Smooth muscle cell (in vitro differentiated cells): ENCODE data around the gene MED14. TPM values are rescaled to one million over a fixed set of nuclear protein-coding genes. Genes with fewer than 3 reads are reported as not detected.

Experiments
- DNase-seq: peaks from one replicate; lab custom pipeline; 2025; ENCODE audit not compliant: unreplicated experiment; lab: John Stamatoyannopoulos, UW
- H2AFZ ChIP-seq: fragments of 200-600 bp; sonication (generic); 2 replicates; pipeline ENCODE4 v1.6.0; 2016; ENCODE audit warnings: antibody characterized with exemption, low read depth, mild to moderate bottlenecking
- H3F3A ChIP-seq: fragments of 200-600 bp; sonication (generic); 2 replicates; pipeline ENCODE4 v1.6.0; 2017; ENCODE audit warnings: antibody characterized with exemption, low read depth
- H3K27ac ChIP-seq: fragments of 200-600 bp; sonication (generic); 2 replicates; pipeline ENCODE4 v1.5.1; 2016; ENCODE audit warnings: low read depth, mild to moderate bottlenecking
- H3K27me3 ChIP-seq: fragments of 200-600 bp; sonication (generic); 2 replicates; pipeline ENCODE4 v1.6.1; 2016; ENCODE audit warnings: low read depth, mild to moderate bottlenecking
- H3K36me3 ChIP-seq: fragments of 200-600 bp; sonication (generic); 2 replicates; pipeline ENCODE4 v1.5.1; 2016; ENCODE audit warnings: low read depth
- H3K4me1 ChIP-seq: fragments of 200-600 bp; sonication (generic); 2 replicates; pipeline ENCODE4 v1.5.1; 2016; ENCODE audit warnings: low read depth
- H3K4me2 ChIP-seq: fragments of 200-600 bp; sonication (generic); 2 replicates; pipeline ENCODE4 v1.6.0; 2016; ENCODE audit warnings: mild to moderate bottlenecking
- H3K4me3 ChIP-seq: fragments of 200-600 bp; sonication (generic); 2 replicates; pipeline ENCODE4 v1.5.1; 2016; ENCODE audit warnings: mild to moderate bottlenecking
- H3K79me2 ChIP-seq: fragments of 200-600 bp; sonication (generic); 2 replicates; pipeline ENCODE4 v1.6.0; 2016; ENCODE audit warnings: low read depth, mild to moderate bottlenecking
- H3K9ac ChIP-seq: fragments of 200-600 bp; sonication (generic); 2 replicates; pipeline ENCODE4 v1.6.0; 2016; ENCODE audit warnings: low read depth
- H3K9me3 ChIP-seq: fragments of 200-600 bp; sonication (generic); replicated peaks from 2 replicates; pipeline ENCODE4 v1.5.1; 2016; ENCODE audit warnings: low read depth
- H4K20me1 ChIP-seq: fragments of 200-600 bp; sonication (generic); 2 replicates; pipeline ENCODE4 v1.6.0; 2016; ENCODE audit warnings: low read depth
- WGBS: methylation state at CpG from one replicate; pipeline ENCODE4 v1.1.7; 2016; ENCODE audit warnings: low lambda C conversion rate; 5-methylcytosine and 5-hydroxymethylcytosine counted together
- polyA plus RNA-seq: library from polyadenylated mRNA; unstranded; fragments of >200 nt; fragmentation: Nextera tagmentation; extraction: Ambion mirVana; gene quantifications from 2 replicates; pipeline ENCODE4 v1.2.1, GENCODE V29; 2016
- total RNA-seq: library from RNA; depleted of rRNA; stranded (reverse); fragments of >200 nt; gene quantifications from 2 replicates; pipeline ENCODE4 v1.2.3, GENCODE V29; 2014
- TF ChIP-seq, protein P1 (sequence below): fragments of 200-600 bp; sonication (generic); IDR thresholded peaks from 2 replicates; pipeline ENCODE4 v1.5.1; 2017; ENCODE audit warnings: borderline replicate concordance, mild to moderate bottlenecking, antibody characterized with exemption; ENCODE audit not compliant: insufficient read depth, poor library complexity, severe bottlenecking

Gene MED14
- total and polyA plus RNA-seq, 2 experiments from 2014 or later = 9.4 to 56.2 TPM

DNA sequence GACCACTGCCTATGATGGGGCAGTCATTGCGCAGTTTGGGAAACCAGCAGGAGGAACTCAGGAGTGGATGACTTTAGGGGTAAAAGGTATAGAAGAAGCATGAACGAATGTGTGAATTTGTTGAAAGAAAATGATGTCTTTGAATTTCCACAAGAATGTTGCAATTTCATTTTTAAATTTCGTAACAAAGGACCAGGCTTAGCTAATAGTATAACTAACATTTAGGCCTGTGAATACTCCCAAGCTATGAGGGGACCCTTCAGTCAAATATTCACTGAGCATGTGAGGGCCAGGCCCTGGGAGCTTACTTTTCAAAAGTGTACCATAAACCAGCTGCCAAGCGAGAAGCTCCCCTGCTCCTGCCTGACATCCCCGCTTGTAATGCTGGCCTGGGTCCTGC, 106.8 kb downstream of the MED14 start:
- DNase-seq = no peak
- Histone ChIP-seq H3K4me3 (no peak overlapping the region), H3K9me3 (no peaks in the 10 kb centered on the region), H3K4me1 (no peaks in the 10 kb centered on the region), H3K36me3 (no peaks in the 10 kb centered on the region), H2AFZ (no peak overlapping the region), H3K9ac (no peak overlapping the region), H3F3A (no peaks in the 10 kb centered on the region), H3K27me3 (no peaks in the 10 kb centered on the region), H4K20me1 (no peaks in the 10 kb centered on the region), H3K4me2 (no peak overlapping the region), H3K27ac (no peak overlapping the region), H3K79me2 (no peaks in the 10 kb centered on the region)
- TF ChIP-seq, protein P1, sequence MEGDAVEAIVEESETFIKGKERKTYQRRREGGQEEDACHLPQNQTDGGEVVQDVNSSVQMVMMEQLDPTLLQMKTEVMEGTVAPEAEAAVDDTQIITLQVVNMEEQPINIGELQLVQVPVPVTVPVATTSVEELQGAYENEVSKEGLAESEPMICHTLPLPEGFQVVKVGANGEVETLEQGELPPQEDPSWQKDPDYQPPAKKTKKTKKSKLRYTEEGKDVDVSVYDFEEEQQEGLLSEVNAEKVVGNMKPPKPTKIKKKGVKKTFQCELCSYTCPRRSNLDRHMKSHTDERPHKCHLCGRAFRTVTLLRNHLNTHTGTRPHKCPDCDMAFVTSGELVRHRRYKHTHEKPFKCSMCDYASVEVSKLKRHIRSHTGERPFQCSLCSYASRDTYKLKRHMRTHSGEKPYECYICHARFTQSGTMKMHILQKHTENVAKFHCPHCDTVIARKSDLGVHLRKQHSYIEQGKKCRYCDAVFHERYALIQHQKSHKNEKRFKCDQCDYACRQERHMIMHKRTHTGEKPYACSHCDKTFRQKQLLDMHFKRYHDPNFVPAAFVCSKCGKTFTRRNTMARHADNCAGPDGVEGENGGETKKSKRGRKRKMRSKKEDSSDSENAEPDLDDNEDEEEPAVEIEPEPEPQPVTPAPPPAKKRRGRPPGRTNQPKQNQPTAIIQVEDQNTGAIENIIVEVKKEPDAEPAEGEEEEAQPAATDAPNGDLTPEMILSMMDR = no peak
- WGBS = 84% methylated on average over 5 of the region's 5 CpGs

DNA sequence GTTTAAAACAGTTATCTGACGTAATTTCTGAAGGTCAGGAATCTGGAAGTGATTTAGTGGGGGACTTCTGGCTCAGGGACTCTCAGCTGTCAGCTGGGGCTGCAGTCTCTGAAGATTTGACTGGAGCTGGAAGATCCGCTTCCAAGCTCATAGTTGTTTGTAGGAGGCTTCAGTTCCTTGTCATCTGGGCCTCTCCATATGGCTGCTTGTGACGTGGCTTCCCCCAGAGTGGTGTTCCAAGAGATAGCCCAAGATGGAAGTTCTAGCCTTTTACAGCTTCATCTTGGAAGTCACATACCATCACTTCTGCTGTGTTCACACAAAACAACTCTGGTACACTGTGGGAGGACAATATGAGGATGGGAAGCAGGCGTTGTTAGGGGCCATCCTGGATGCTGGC, 110.0 kb downstream of the MED14 start:
- TF ChIP-seq, protein P1 = no peak
- 67% methylated on average over 4 of the region's 4 CpGs for WGBS

DNA sequence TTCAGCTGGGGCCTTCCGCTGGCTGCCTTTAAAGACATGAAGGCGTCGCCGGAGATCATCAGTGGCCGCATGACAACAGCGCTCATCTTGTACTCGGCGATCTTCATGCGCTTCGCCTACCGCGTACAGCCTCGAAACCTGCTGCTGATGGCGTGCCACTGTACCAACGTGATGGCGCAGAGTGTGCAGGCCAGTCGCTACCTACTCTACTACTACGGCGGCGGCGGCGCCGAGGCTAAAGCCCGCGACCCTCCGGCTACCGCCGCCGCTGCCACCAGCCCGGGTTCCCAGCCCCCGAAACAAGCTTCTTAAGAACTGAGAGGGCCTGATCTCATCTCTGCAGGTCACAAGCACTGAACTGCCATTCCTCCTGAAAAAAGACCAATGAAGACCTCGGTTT, 111.7 kb downstream of the MED14 start:
- H2AFZ ChIP-seq = no peak overlapping the region
- no peaks in the 10 kb centered on the region for H3F3A ChIP-seq
- no peak overlapping the region for H3K9ac ChIP-seq
- H3K36me3 ChIP-seq = no peaks in the 10 kb centered on the region
- no peaks in the 10 kb centered on the region for H3K4me1 ChIP-seq
- no peaks in the 10 kb centered on the region for H3K27me3 ChIP-seq
- H3K27ac ChIP-seq = no peak overlapping the region
- H4K20me1 ChIP-seq = no peaks in the 10 kb centered on the region
- TF ChIP-seq, protein P1 = no peak
- 95% methylated on average over 31 of the region's 32 CpGs for WGBS
- no peaks in the 10 kb centered on the region for H3K79me2 ChIP-seq
- DNase-seq = no peak
- H3K4me2 ChIP-seq = no peak overlapping the region
- H3K9me3 ChIP-seq = no peaks in the 10 kb centered on the region
- no peak overlapping the region for H3K4me3 ChIP-seq

More for the DNA sequence above, 110.0 kb downstream of the MED14 start:
- Histone ChIP-seq H3F3A (no peaks in the 10 kb centered on the region), H3K4me2 (no peak overlapping the region), H3K4me1 (no peaks in the 10 kb centered on the region), H3K36me3 (no peaks in the 10 kb centered on the region), H3K79me2 (no peaks in the 10 kb centered on the region), H3K27me3 (no peaks in the 10 kb centered on the region), H3K27ac (no peak overlapping the region), H3K9me3 (no peaks in the 10 kb centered on the region), H3K4me3 (no peak overlapping the region), H3K9ac (no peak overlapping the region), H4K20me1 (no peaks in the 10 kb centered on the region), H2AFZ (no peak overlapping the region)
- no peak for DNase-seq

DNA sequence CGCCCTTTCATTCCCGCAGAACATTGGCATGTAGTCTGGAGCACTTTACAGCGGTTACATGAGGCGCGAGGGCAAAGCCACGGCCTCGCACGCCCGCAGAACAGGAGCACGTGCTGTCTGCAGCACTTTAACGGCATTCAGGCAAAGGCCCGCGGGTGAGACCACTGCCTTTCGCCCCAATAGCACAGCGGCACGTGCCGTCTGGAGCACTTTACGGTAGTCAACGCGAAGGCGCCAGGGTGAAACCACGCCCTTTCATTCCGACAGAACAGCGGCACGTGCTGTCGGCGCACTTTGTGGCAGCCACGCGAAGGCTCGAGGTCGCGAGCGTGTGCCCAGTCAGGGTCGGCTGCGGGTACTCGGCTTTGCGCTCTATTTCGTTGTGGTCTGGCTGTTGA, 112.2 kb downstream of the MED14 start, which contains the start of gene MPC1L:
TSS of gene MPC1L (plus strand) at position 290 of the 398 bp plus-strand sequence. CDS start 138 bp downstream, outside the sequence.
- no peaks in the 10 kb centered on the region for H4K20me1 ChIP-seq
- no peaks in the 10 kb centered on the region for H3K36me3 ChIP-seq
- no peaks in the 10 kb centered on the region for H3K79me2 ChIP-seq
- no peak within 1 kb of the TSS for H2AFZ ChIP-seq
- no peak within 1 kb of the TSS for H3K27ac ChIP-seq
- H3K4me3 ChIP-seq = no peak within 1 kb of the TSS
- no peak for DNase-seq
- TF ChIP-seq, protein P1 = no peak
- WGBS = 96% methylated on average over 38 of the region's 38 CpGs
- H3F3A ChIP-seq = no peaks in the 10 kb centered on the region
- no peaks in the 10 kb centered on the region for H3K27me3 ChIP-seq
- H3K4me2 ChIP-seq = no peak within 1 kb of the TSS
- H3K9me3 ChIP-seq = no peaks in the 10 kb centered on the region
- H3K4me1 ChIP-seq = no peaks in the 10 kb centered on the region
- no peak within 1 kb of the TSS for H3K9ac ChIP-seq
